ENCODE measurements around the gene CASP8.

The CASP8 gene

GRCh38 chr2:201250741-201251140 lies 9.6 kb upstream of the CASP8 start:
- DNase-seq (no peak), ATAC-seq (ENCODE audit: insufficient read depth, low read depth) (no peak)
- Histone ChIP-seq H3K27ac (ENCODE audit: low read length) (peak overlapping the region; percentile 66), H3K9ac (ENCODE audit: low read depth, low read length) (no peak overlapping the region), H3K27me3 (ENCODE audit: insufficient read depth, low read length, poor library complexity) (no peaks in the 10 kb centered on the region), H3K4me2 (ENCODE audit: insufficient read depth, low read length) (no peak overlapping the region), H3K36me3 (ENCODE audit: insufficient read depth, low read length) (peaks cover 22% of the 10 kb centered on the region), H4K20me1 (ENCODE audit: insufficient read depth, low read length) (no peaks in the 10 kb centered on the region), H2AFZ (ENCODE audit: low read depth, low read length) (no peak overlapping the region), H3K4me1 (ENCODE audit: insufficient read depth, low read length) (peaks cover 51% of the 10 kb centered on the region), H3K9me3 (ENCODE audit: insufficient read depth, low read length, severe bottlenecking) (peaks cover 4% of the 10 kb centered on the region), H3K79me2 (ENCODE audit: insufficient read depth, low read length) (peaks cover 68% of the 10 kb centered on the region), H3K4me3 (ENCODE audit: low read depth in 1 of 2, low read length in 2 of 2) (no peak overlapping the region)
- TF ChIP-seq EZH2 (IDR thresholded peaks at IDR 0.05; ENCODE audit: borderline replicate concordance, low read depth, low read length, severe bottlenecking) (no peak), CTCF (IDR thresholded peaks at IDR 0.05; ENCODE audit: borderline replicate concordance, extremely low read depth, low read length, poor library complexity, severe bottlenecking) (no peak)

GRCh38 chr2:201254081-201254730 lies 6.1 kb upstream of the CASP8 start:
- Histone ChIP-seq H4K20me1 (ENCODE audit: insufficient read depth, low read length) (no peaks in the 10 kb centered on the region), H3K9me3 (ENCODE audit: insufficient read depth, low read length, severe bottlenecking) (peaks cover 4% of the 10 kb centered on the region), H3K36me3 (ENCODE audit: insufficient read depth, low read length) (peaks cover 21% of the 10 kb centered on the region), H3K9ac (ENCODE audit: low read depth, low read length) (no peak overlapping the region; the same call in 1 of the 2 replicates), H2AFZ (ENCODE audit: low read depth, low read length) (no peak overlapping the region), H3K79me2 (ENCODE audit: insufficient read depth, low read length) (peaks cover 61% of the 10 kb centered on the region), H3K27ac (ENCODE audit: low read length) (peak overlapping the region; percentile 77), H3K27me3 (ENCODE audit: insufficient read depth, low read length, poor library complexity) (no peaks in the 10 kb centered on the region), H3K4me2 (ENCODE audit: insufficient read depth, low read length) (no peak overlapping the region), H3K4me3 (ENCODE audit: low read depth in 1 of 2, low read length in 2 of 2) (no peak overlapping the region), H3K4me1 (ENCODE audit: insufficient read depth, low read length) (peaks cover 85% of the 10 kb centered on the region)
- DNase-seq (no peak), ATAC-seq (ENCODE audit: insufficient read depth, low read depth) (no peak)
- TF ChIP-seq EZH2 (IDR thresholded peaks at IDR 0.05; ENCODE audit: borderline replicate concordance, low read depth, low read length, severe bottlenecking) (no peak), CTCF (IDR thresholded peaks at IDR 0.05; ENCODE audit: borderline replicate concordance, extremely low read depth, low read length, poor library complexity, severe bottlenecking) (no peak)

GRCh38 chr2:201255408-201256033 lies 4.8 kb upstream of the CASP8 start:
- Histone ChIP-seq H3K4me2 (ENCODE audit: insufficient read depth, low read length) (no peak overlapping the region), H4K20me1 (ENCODE audit: insufficient read depth, low read length) (no peaks in the 10 kb centered on the region), H3K9ac (ENCODE audit: low read depth, low read length) (no peak overlapping the region), H2AFZ (ENCODE audit: low read depth, low read length) (no peak overlapping the region), H3K27me3 (ENCODE audit: insufficient read depth, low read length, poor library complexity) (no peaks in the 10 kb centered on the region), H3K27ac (ENCODE audit: low read length) (peak overlapping the region; percentile 94), H3K79me2 (ENCODE audit: insufficient read depth, low read length) (peaks cover 61% of the 10 kb centered on the region), H3K36me3 (ENCODE audit: insufficient read depth, low read length) (peaks cover 8% of the 10 kb centered on the region; the same call in 1 of the 2 replicates), H3K4me1 (ENCODE audit: insufficient read depth, low read length) (peaks cover 98% of the 10 kb centered on the region), H3K9me3 (ENCODE audit: insufficient read depth, low read length, severe bottlenecking) (peaks cover 2% of the 10 kb centered on the region), H3K4me3 (ENCODE audit: low read depth in 1 of 2, low read length in 2 of 2) (no peak overlapping the region)
- DNase-seq = no peak
- no peak for ATAC-seq (ENCODE audit: insufficient read depth, low read depth)
- no peak for TF ChIP-seq EZH2 (IDR thresholded peaks at IDR 0.05; ENCODE audit: borderline replicate concordance, low read depth, low read length, severe bottlenecking)
- TF ChIP-seq CTCF (IDR thresholded peaks at IDR 0.05; ENCODE audit: borderline replicate concordance, extremely low read depth, low read length, poor library complexity, severe bottlenecking) = no peak

All from DND-41 (cell line).